Smooth muscle cell of the pulmonary artery (primary cell): ENCODE results near the gene PDIA2. TPM values are rescaled to one million over a fixed set of nuclear protein-coding genes. Genes with fewer than 3 reads are reported as not detected.

Experiments
- total RNA-seq: library from RNA; depleted of rRNA; stranded (reverse); fragments of >200 nt; gene quantifications from 2 replicates; pipeline ENCODE4 v1.2.3, GENCODE V29; 2014

Gene PDIA2, protein sequence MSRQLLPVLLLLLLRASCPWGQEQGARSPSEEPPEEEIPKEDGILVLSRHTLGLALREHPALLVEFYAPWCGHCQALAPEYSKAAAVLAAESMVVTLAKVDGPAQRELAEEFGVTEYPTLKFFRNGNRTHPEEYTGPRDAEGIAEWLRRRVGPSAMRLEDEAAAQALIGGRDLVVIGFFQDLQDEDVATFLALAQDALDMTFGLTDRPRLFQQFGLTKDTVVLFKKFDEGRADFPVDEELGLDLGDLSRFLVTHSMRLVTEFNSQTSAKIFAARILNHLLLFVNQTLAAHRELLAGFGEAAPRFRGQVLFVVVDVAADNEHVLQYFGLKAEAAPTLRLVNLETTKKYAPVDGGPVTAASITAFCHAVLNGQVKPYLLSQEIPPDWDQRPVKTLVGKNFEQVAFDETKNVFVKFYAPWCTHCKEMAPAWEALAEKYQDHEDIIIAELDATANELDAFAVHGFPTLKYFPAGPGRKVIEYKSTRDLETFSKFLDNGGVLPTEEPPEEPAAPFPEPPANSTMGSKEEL
- 1.6 and 1.7 TPM in 2 replicates for total RNA-seq

DNA sequence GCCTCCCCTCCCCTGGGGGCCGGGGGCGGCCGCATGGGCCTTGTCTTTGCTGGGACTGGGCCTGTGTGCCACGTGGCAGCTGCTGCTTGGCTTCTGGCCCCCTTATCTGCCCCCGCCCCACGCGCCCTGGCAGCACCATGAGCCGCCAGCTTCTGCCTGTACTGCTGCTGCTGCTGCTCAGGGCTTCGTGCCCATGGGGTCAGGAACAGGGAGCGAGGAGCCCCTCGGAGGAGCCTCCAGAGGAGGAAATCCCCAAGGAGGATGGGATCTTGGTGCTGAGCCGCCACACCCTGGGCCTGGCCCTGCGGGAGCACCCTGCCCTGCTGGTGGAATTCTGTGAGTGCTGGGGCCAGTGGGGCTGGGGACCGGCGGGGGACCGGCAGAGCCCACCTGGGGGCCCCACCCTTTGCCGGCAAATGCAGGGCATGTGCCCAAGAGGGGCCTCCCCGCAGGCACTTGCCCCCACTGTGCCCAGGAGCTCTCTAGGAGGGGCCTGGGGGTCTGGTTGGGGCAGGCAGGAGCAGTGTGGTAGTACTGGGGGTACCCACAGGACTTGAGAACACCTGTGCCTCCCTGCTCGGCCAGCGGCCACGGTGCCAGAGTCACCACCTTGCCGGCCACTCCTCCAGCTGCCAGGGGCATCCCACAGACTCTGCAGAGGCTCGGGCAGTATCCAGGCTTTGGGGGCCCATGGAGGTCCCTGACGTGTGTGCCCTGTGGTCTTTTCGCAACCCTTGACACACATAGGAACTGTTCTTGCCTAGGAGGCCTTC lies at the start of gene PDIA2:
PDIA2 (plus strand) TSS at position 132 of the 773 bp plus-strand sequence; CDS start at position 138, 6 bp downstream.

DNA sequence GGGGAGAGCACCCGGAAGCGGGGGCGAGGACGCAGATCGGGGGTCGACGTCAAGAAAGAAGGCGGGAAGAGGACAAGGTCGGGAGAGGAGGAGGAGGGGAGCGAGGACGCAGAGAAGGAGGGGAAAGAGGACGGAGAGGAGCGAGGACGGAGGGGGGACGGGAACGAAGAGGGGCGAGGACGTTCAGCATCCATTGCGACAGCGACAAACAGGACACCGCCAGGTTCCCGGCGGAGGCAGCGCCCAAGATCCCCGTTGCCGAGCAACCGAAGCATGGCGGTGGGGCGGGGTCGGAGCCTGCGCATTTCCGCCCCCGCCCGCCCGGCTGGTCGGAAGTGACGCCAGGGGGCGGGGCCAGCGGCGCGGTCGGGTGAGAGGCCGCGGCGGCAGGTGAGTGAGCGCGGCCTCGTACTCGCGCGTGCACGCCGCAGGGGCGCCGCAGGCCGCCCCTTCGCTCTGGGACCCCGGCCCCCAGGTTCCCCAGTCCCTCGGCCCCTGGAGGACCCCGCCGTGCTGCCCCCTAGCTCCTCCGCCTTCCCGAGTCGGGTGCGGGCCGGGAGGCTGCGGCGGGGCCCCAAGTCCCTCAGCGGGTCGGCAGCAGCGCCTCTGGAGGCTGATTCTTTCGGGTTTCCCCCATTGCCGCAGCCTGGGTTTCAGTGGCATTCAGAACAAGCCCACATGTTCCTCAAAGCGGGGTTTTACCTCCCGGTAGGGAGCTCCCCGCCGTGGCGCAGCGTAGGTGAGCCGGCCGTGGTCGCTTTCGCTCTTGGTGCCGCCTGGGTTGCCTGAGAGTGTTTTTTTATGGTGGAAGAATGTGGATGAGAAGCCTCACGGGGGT lies 48.3 kb upstream of the PDIA2 start, which contains the start of gene FAM234A:
FAM234A (plus strand) TSS at position 354 of the 838 bp plus-strand sequence. CDS start 19,593 bp downstream, outside the sequence.

DNA sequence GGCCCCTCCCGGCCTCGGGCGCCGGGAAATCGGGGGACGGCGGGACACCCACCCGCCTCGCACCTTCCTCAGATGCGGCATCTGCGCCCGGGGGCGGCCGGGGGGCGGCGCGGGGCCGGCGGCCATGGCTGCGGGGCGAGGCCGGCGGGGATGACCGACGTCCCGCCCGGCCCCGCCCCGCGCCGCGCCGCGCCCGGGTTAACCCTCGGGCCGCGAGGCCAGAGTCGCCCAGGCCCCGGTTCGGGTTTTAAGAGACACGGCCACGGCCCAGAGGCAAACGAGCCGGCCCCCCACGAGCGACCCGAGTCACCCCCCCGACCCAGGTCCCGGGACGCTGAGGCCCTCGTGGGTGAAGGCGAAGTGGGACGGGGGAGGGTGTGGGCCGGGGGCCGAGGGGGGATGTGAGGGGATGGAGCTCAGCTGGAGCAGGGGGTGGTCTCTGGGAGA lies 7.2 kb upstream of the PDIA2 start, which contains the start of gene RGS11:
RGS11 (minus strand) TSS at position 159 of the 447 bp plus-strand sequence; CDS start at position 126, 33 bp downstream.

DNA sequence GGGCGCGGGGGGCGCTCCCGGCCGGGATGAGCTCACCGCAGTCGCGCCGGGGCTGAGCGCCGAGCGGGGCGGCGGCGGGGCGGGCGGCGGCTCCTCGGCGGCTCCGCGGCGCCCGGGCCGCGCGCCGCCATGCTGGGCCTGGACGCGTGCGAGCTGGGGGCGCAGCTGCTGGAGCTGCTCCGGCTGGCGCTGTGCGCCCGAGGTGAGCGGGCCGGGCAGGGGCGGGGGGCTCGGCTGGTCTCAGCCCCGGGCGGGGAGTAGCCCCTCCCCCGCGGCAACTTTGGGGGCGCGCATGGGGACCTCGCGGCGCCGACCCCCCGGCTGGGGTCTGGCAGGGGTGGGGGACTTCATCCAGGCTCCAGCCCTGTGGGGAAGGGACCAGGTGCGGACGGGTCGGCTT lies 2.4 kb upstream of the PDIA2 start, which contains the start of gene ARHGDIG:
ARHGDIG (plus strand) TSS at position 40 of the 400 bp plus-strand sequence; CDS start at position 130, 90 bp downstream.

Other genes starting within 250 kb of the PDIA2 start
- 2.3 and 4.3 TPM in 2 replicates for gene POLR3K, start 229.6 kb upstream of the PDIA2 start, total RNA-seq
- gene SNRNP25, start 229.3 kb upstream of the PDIA2 start, total RNA-seq = 13.2 and 13.9 TPM in 2 replicates
- 67.0 and 69.4 TPM in 2 replicates for gene RHBDF1, start 210.5 kb upstream of the PDIA2 start, total RNA-seq
- 130 and 148 TPM in 2 replicates for gene MPG, start 204.9 kb upstream of the PDIA2 start, total RNA-seq
- 13.4 and 18.5 TPM in 2 replicates for gene NPRL3, start 144.5 kb upstream of the PDIA2 start, total RNA-seq
- gene HBZ, start 130.5 kb upstream of the PDIA2 start, total RNA-seq = not detected in 2 replicates
- gene HBM, start 117.2 kb upstream of the PDIA2 start, total RNA-seq = not detected in 2 replicates
- gene HBA2, start 110.3 kb upstream of the PDIA2 start, total RNA-seq = not detected in 2 replicates
- not detected in 2 replicates for gene HBA1, start 106.5 kb upstream of the PDIA2 start, total RNA-seq
- gene HBQ1, start 102.7 kb upstream of the PDIA2 start, total RNA-seq = not detected in 2 replicates
- gene LUC7L, start 53.7 kb upstream of the PDIA2 start, total RNA-seq = 25.8 and 31.5 TPM in 2 replicates
- gene FAM234A, start 48.3 kb upstream of the PDIA2 start, total RNA-seq = 171 and 191 TPM in 2 replicates
- gene RGS11, start 7.2 kb upstream of the PDIA2 start, total RNA-seq = 4.0 and 6.3 TPM in 2 replicates
- gene ARHGDIG, start 2.6 kb upstream of the PDIA2 start, total RNA-seq = 1.1 and 1.4 TPM in 2 replicates
- 20.3 and 26.9 TPM in 2 replicates for gene AXIN1, start 69.6 kb downstream of the PDIA2 start, total RNA-seq
- gene MRPL28, start 87.4 kb downstream of the PDIA2 start, total RNA-seq = 37.6 and 39.2 TPM in 2 replicates
- gene PGAP6, start 98.8 kb downstream of the PDIA2 start, total RNA-seq = 64.9 and 113 TPM in 2 replicates
- 81.9 and 94.9 TPM in 2 replicates for gene NME4, start 114.0 kb downstream of the PDIA2 start, total RNA-seq
- gene DECR2, start 118.7 kb downstream of the PDIA2 start, total RNA-seq = 11.5 and 12.5 TPM in 2 replicates
- gene RAB11FIP3, start 142.5 kb downstream of the PDIA2 start, total RNA-seq = 31.0 and 38.4 TPM in 2 replicates
- gene CAPN15, start 244.5 kb downstream of the PDIA2 start, total RNA-seq = 28.5 and 48.7 TPM in 2 replicates